Naive thymus-derived CD8-positive, alpha-beta T cell (primary cell): ENCODE measurements around the gene EXT2. TPM values are rescaled to one million over a fixed set of nuclear protein-coding genes. Genes with fewer than 3 reads are reported as not detected.

Experiments used
- ATAC-seq, 2 donors: fragments of 150-1000 bp; cut with Tn5 transposase in 1 of 2; sonication (Bioruptor Pico), chemical (Tn5 transposase) in 1 of 2; 1 replicate in 1 of 2; 2 replicates in 1 of 2; pipeline ENCODE4 v1.10.0; 2021; ENCODE audit warnings: mild to moderate bottlenecking in 2 of 2, moderate library complexity in 2 of 2
- POLR2A ChIA-PET: fragments of 350-600 bp; sonication (Branson Sonifier 250); formaldehyde crosslinking; loops from one replicate; lab custom pipeline; 2021; ENCODE audit warnings: antibody characterized with exemption; lab: Charles Lee
- DNase-seq, 10 donors: peaks; one replicate each; pipeline versions ENCODE4 v3.0.0 to v3.0.0-alpha.2; 2020 to 2022
- H3K27ac Mint-ChIP-seq, 10 donors: one replicate each; pipeline ENCODE4 v1.8.0; 2020 to 2022; ENCODE audit warnings: mild to moderate bottlenecking in 10 of 10, mixed read lengths in 10 of 10, moderate library complexity in 4 of 10, inconsistent platforms in 1 of 10
- H3K27me3 Mint-ChIP-seq, 5 donors: one replicate each; pipeline ENCODE4 v1.8.0; 2021 to 2022; ENCODE audit warnings: mixed read lengths in 5 of 5
- H3K36me3 Mint-ChIP-seq, 3 donors: one replicate each; pipeline ENCODE4 v1.8.0; 2020 to 2022; ENCODE audit warnings: mixed read lengths in 3 of 3, mild to moderate bottlenecking in 2 of 3, inconsistent platforms in 1 of 3
- H3K4me1 Mint-ChIP-seq, 4 donors: one replicate each; pipeline ENCODE4 v1.8.0; 2021 to 2022; ENCODE audit warnings: mixed read lengths in 4 of 4
- H3K4me3 Mint-ChIP-seq, 10 donors: one replicate each; pipeline ENCODE4 v1.8.0; 2020 to 2022; ENCODE audit warnings: mild to moderate bottlenecking in 10 of 10, mixed read lengths in 10 of 10, moderate library complexity in 6 of 10, inconsistent platforms in 1 of 10
- H3K9me3 Mint-ChIP-seq, 9 donors: one replicate each; pipeline ENCODE4 v1.8.0; 2020 to 2022; ENCODE audit warnings: mixed read lengths in 9 of 9, mild to moderate bottlenecking in 3 of 9, inconsistent platforms in 1 of 9, moderate library complexity in 1 of 9
- polyA plus RNA-seq, 3 donors: library from polyadenylated mRNA; unstranded; fragments of 300-500 nt; fragmentation: Illumina TruSeq; gene quantifications; one replicate each; pipeline ENCODE4 v1.2.3, GENCODE V29; 2021
- total RNA-seq, 8 experiments: library from RNA in 2 of 8; stranded (reverse) in 2 of 8; gene quantifications; one replicate each; pipeline ENCODE4 v1.2.3 and lab custom pipeline; 2021 to 2026

Gene EXT2
- total and polyA plus RNA-seq, 5 experiments from 2014 or later = 27.3 to 39.5 (median 30.6) TPM

DNA sequence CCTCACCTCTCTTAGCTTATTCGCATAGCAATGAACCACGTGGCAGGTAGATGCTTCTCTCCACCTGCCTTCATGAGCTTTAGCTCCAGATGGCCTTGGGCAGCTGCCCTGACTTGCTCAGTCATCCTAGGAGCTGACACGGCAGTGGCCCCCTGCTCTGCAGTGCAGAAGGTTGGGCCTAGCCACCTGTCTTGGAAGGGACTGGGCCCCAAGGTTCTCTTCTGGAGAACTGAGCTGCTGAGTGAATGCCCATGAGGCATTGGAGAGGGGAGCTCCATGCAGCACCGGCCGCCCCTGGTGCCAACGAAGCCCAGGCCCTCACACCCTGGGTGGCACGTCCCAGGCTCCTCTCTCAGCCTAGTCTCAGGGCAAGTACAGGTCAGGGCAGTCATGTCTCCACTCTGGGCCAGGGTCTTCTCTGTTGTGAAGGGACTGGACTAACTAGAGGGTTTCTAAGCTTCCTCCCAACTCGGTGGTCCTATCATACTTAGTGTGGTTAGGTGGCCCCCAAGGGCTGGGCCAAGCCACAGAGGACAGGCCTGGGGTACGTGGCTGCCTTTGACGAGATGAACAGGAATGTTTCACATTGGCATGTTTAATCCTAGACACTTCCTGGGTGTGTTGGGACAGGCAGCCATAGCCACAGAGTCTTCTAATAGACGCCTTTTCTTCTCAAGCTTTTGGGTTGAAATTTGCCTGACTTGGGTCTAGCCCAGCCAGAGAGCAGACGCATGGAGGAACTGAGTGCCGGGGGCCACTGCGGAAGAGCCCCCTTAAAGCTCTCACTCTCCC, 166.5 kb downstream of the EXT2 start:
- H3K4me3 Mint-ChIP-seq = no peak overlapping the region
- POLR2A ChIA-PET = no interaction called here

DNA sequence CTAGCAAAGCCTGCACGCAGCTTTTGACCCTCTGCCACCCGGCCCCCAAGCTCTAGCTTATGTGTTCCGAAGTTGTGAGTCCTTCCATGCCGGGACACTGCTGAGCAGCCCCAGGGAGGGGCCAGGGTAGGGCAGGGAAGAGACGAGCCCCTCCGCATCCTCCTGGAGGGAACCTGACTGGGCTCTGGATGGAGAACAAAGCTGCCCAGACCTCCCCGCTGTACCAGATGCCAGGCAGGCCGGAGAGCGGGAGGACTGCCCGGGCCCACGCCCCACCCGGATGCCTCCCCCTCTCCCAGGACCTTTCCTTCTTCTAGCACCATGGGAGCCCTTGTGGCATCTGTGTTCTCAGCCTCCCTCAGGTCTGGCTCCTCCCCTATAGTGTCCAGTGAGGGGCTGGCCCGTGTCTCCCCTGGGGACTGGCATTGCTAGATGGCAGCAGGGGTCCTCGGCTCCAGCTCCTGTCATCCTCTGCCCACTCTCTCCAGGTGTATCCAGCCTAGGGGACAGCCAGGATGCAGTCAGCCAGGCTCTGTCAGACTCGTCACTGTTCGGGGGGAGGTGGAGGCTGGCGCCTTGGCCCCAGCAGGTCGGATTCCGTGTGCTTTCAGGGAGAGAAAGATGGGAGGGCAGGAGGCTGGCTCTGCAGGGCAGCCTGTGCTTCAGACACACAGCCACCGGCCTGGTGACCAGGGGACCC, 168.4 kb downstream of the EXT2 start:
- ATAC-seq = no peak
- H3K27me3 Mint-ChIP-seq = peaks cover 0 to 10% (median 0%) of the 10 kb centered on the region in 5 donors
- no peak overlapping the region for H3K27ac Mint-ChIP-seq
- peaks cover 0 to 8% (median 2%) of the 10 kb centered on the region in 4 donors for H3K4me1 Mint-ChIP-seq
- POLR2A ChIA-PET = no interaction called here
- no peaks in the 10 kb centered on the region for H3K9me3 Mint-ChIP-seq
- H3K4me3 Mint-ChIP-seq = no peak overlapping the region
- DNase-seq = no peak
- no peaks in the 10 kb centered on the region for H3K36me3 Mint-ChIP-seq

More for the DNA sequence above, 166.5 kb downstream of the EXT2 start:
- ATAC-seq (no peak), DNase-seq (no peak)
- Mint-ChIP-seq H3K27ac (no peak overlapping the region), H3K9me3 (no peaks in the 10 kb centered on the region), H3K27me3 (peaks cover 0 to 4% (median 0%) of the 10 kb centered on the region in 5 donors), H3K36me3 (no peaks in the 10 kb centered on the region), H3K4me1 (peaks cover 5 to 15% (median 9%) of the 10 kb centered on the region in 4 donors)

DNA sequence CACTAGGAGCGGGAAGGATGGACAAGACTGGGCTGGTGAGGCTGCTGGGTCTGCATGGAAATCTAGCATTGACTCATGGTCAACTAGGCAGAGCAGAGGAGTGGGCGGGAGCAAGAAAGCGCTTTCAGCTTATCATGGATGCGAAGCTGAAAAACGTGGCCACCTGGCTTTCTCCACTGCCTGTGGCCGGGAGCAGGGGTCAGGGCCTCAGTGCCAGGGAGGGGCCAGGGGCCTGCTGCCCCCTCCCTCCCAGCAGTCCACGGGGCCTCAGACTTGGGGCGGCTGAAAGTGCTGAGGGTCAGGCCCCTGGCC, 168.9 kb downstream of the EXT2 start:
- DNase-seq = no peak
- no peak overlapping the region for H3K4me3 Mint-ChIP-seq
- H3K36me3 Mint-ChIP-seq = no peaks in the 10 kb centered on the region
- no peaks in the 10 kb centered on the region for H3K9me3 Mint-ChIP-seq
- ATAC-seq = no peak
- peaks cover 0 to 10% (median 0%) of the 10 kb centered on the region in 5 donors for H3K27me3 Mint-ChIP-seq
- H3K4me1 Mint-ChIP-seq = peaks cover 0 to 4% (median under 1%) of the 10 kb centered on the region in 4 donors
- no peak overlapping the region for H3K27ac Mint-ChIP-seq
- POLR2A ChIA-PET = no interaction called here

GRCh38 chr11:44264761-44265160, 169.3 kb downstream of the EXT2 start:
- DNase-seq (no peak), ATAC-seq (no peak)
- Mint-ChIP-seq H3K4me1 (peaks cover 0 to 1% (median under 1%) of the 10 kb centered on the region in 4 donors), H3K36me3 (no peaks in the 10 kb centered on the region), H3K4me3 (no peak overlapping the region), H3K27ac (no peak overlapping the region), H3K9me3 (no peaks in the 10 kb centered on the region), H3K27me3 (peaks cover 0 to 10% (median 0%) of the 10 kb centered on the region in 5 donors)
- POLR2A ChIA-PET = no interaction called here

DNA sequence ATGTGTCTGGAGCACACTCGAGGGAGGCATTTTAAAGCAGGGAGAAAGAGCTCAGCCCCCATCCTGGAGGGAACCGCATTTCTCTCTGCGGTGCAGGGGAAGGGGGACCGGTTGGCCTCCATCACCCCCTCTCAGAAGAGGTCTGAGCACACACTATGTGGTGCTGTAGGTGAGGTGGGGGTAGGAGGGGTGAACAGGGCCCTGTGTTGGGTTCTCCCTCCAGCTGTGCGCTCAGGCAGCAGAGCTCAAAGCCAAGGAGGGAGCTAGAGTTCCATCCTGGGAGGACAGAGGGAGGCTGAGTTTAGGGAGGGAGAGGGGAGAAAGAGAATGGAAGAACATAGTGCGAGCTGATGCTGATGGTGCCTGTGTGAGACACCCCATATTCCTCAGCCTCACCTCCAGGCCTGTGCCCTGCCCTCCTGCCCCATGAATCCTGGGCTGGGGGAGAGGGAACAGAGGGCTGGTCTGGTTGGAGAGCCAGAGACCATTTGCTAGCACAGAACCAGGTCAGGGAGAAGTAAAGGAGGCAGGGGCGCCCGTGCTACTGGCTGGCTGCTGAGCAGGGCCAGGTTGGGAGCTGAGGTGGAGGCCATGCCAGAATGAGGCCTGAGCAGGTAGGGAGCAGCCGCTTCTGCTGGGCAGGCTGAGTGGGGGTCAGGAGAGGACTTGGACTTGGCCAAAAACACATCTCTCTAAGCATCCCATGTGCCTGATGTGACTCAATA, 170.7 kb downstream of the EXT2 start:
- no peak for DNase-seq
- peaks cover 0 to 1% (median 0%) of the 10 kb centered on the region in 4 donors for H3K4me1 Mint-ChIP-seq
- H3K27me3 Mint-ChIP-seq = peaks cover 0 to 10% (median 0%) of the 10 kb centered on the region in 5 donors
- H3K27ac Mint-ChIP-seq = peak overlapping the region in 1 of 10 donors; percentile 29
- no peaks in the 10 kb centered on the region for H3K9me3 Mint-ChIP-seq
- POLR2A ChIA-PET = no interaction called here
- no peaks in the 10 kb centered on the region for H3K36me3 Mint-ChIP-seq
- no peak for ATAC-seq
- no peak overlapping the region for H3K4me3 Mint-ChIP-seq

GRCh38 chr11:44267006-44267749, 171.7 kb downstream of the EXT2 start:
- DNase-seq (no peak), ATAC-seq (no peak)
- Mint-ChIP-seq H3K9me3 (no peaks in the 10 kb centered on the region), H3K4me1 (peaks cover 0 to 1% (median 0%) of the 10 kb centered on the region in 4 donors), H3K27me3 (peaks cover 0 to 10% (median 3%) of the 10 kb centered on the region in 5 donors), H3K27ac (no peak overlapping the region), H3K4me3 (no peak overlapping the region), H3K36me3 (no peaks in the 10 kb centered on the region)
- POLR2A ChIA-PET = no interaction called here

GRCh38 chr11:44267750-44268613, 172.5 kb downstream of the EXT2 start:
- no peak for ATAC-seq
- DNase-seq = no peak
- no peak overlapping the region for H3K27ac Mint-ChIP-seq
- peaks cover 0 to 1% (median 0%) of the 10 kb centered on the region in 4 donors for H3K4me1 Mint-ChIP-seq
- no peak overlapping the region for H3K4me3 Mint-ChIP-seq
- H3K9me3 Mint-ChIP-seq = no peaks in the 10 kb centered on the region
- POLR2A ChIA-PET = no interaction called here
- H3K27me3 Mint-ChIP-seq = peaks cover 0 to 8% (median 3%) of the 10 kb centered on the region in 5 donors
- H3K36me3 Mint-ChIP-seq = no peaks in the 10 kb centered on the region

DNA sequence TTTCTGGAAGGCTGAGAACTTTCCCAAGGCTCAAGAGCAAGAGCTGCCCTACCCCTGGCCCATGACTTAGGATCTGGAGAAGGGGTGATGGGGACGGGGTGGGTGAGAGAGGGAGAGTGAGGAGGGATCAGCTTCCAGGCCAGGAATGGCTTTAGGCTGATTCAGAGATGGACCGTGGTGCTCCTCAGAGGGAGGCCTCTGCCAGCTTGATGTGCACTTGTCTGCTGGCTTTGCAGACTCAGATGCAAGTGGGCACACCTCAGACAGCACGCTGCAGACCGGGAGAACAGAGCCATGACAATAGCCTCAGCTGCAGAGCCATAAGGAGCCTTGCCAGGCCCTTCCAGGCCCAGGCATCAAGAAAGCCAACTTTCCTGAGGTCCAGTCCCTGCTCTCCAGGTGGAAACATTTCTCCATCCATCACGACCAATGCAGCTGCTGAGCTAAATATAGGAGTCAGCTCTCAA, 173.2 kb downstream of the EXT2 start:
- DNase-seq (no peak), ATAC-seq (no peak)
- Mint-ChIP-seq H3K9me3 (peaks cover 0 to 3% (median 0%) of the 10 kb centered on the region in 9 donors), H3K4me1 (peaks cover 0 to 1% (median 0%) of the 10 kb centered on the region in 4 donors), H3K27ac (no peak overlapping the region), H3K4me3 (no peak overlapping the region), H3K36me3 (no peaks in the 10 kb centered on the region), H3K27me3 (peaks cover 0 to 8% (median 3%) of the 10 kb centered on the region in 5 donors)
- POLR2A ChIA-PET = no interaction called here

- H3K27ac Mint-ChIP-seq = no peak overlapping the region
- H3K27me3 Mint-ChIP-seq = peaks cover 0 to 8% (median 3%) of the 10 kb centered on the region in 5 donors
- H3K9me3 Mint-ChIP-seq = peaks cover 0 to 3% (median 0%) of the 10 kb centered on the region in 9 donors
- H3K36me3 Mint-ChIP-seq = no peaks in the 10 kb centered on the region
- no peak for ATAC-seq
- peaks cover 0 to 1% (median 0%) of the 10 kb centered on the region in 4 donors for H3K4me1 Mint-ChIP-seq
- POLR2A ChIA-PET = no interaction called here
- H3K4me3 Mint-ChIP-seq = no peak overlapping the region
- DNase-seq = no peak
Observed at GRCh38 chr11:44269369-44270351, 174.2 kb downstream of the EXT2 start.

- Mint-ChIP-seq H3K36me3 (no peaks in the 10 kb centered on the region), H3K27ac (no peak overlapping the region), H3K27me3 (peaks cover 0 to 8% (median 3%) of the 10 kb centered on the region in 5 donors), H3K9me3 (peaks cover 0 to 3% (median 0%) of the 10 kb centered on the region in 9 donors), H3K4me1 (peaks cover 0 to 1% (median 0%) of the 10 kb centered on the region in 4 donors), H3K4me3 (no peak overlapping the region)
- POLR2A ChIA-PET = no interaction called here
- ATAC-seq (no peak), DNase-seq (no peak)
Observed at GRCh38 chr11:44270403-44271273, 175.2 kb downstream of the EXT2 start.
